ENCODE results near the gene DGUOK. TPM values are rescaled to one million over a fixed set of nuclear protein-coding genes. Genes with fewer than 3 reads are reported as not detected.

DGUOK gene
- total RNA-seq, 1 experiment from 2014 or later, result 130 TPM

DNA sequence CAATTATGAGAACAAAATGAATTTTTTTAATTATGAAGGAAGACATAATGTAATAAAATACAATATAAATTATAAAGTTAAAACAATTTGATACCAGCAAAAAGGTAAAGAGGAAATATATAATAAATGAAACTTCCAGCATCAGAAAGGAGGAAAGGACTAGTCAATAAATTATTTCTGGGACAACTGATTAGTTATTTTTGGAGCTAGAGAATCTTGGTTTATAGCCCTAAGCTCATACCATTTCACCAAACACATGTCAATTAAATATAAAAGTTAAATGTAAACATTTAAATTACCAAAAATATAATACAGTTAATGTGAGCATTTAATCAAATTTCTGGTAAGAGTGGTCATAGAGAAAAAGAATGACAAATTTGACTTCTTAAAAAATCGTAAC lies 21.7 kb upstream of the DGUOK start:
- no peak for DNase-seq
- no peak overlapping the region for H2AFZ ChIP-seq (ENCODE audit: low read length)
- H3K4me1 ChIP-seq (ENCODE audit: low read length), result no peaks in the 10 kb centered on the region
- H3K79me2 ChIP-seq (ENCODE audit: low read length), result no peaks in the 10 kb centered on the region
- H3K4me3 ChIP-seq (ENCODE audit: low read length), result no peak overlapping the region
- H3K27ac ChIP-seq (ENCODE audit: low read length), result no peak overlapping the region
- no peaks in the 10 kb centered on the region for H3K9me2 ChIP-seq (replicated peaks; ENCODE audit: insufficient read depth, low read length)
- H4K20me1 ChIP-seq (ENCODE audit: insufficient read depth, low read depth, low read length), result no peaks in the 10 kb centered on the region
- H3K9me3 ChIP-seq (ENCODE audit: low read length), result no peaks in the 10 kb centered on the region
- no peaks in the 10 kb centered on the region for H3K36me3 ChIP-seq (ENCODE audit: insufficient read depth, low read length)
- no peak overlapping the region for H3K9ac ChIP-seq (ENCODE audit: low read length)
- no peak overlapping the region for H3K4me2 ChIP-seq (ENCODE audit: low read depth, low read length, poor library complexity, severe bottlenecking)
- no peaks in the 10 kb centered on the region for H3K27me3 ChIP-seq (ENCODE audit: low read length)

- Histone ChIP-seq H3K9ac (ENCODE audit: low read length) (no peak overlapping the region), H3K9me2 (replicated peaks; ENCODE audit: insufficient read depth, low read length) (no peaks in the 10 kb centered on the region), H2AFZ (ENCODE audit: low read length) (no peak overlapping the region)
Observed at GRCh38 chr2:73906847-73907505, 19.7 kb upstream of the DGUOK start.

GRCh38 chr2:73907840-73908452 lies 18.7 kb upstream of the DGUOK start:
- Histone ChIP-seq H3K4me3 (ENCODE audit: low read length) (no peak overlapping the region), H3K79me2 (ENCODE audit: low read length) (no peaks in the 10 kb centered on the region), H4K20me1 (ENCODE audit: insufficient read depth, low read depth, low read length) (no peaks in the 10 kb centered on the region), H3K9ac (ENCODE audit: low read length) (no peak overlapping the region), H2AFZ (ENCODE audit: low read length) (no peak overlapping the region), H3K9me3 (ENCODE audit: low read length) (no peaks in the 10 kb centered on the region), H3K36me3 (ENCODE audit: insufficient read depth, low read length) (no peaks in the 10 kb centered on the region), H3K27me3 (ENCODE audit: low read length) (no peaks in the 10 kb centered on the region), H3K27ac (ENCODE audit: low read length) (no peak overlapping the region), H3K4me1 (ENCODE audit: low read length) (no peaks in the 10 kb centered on the region), H3K4me2 (ENCODE audit: low read depth, low read length, poor library complexity, severe bottlenecking) (no peak overlapping the region), H3K9me2 (replicated peaks; ENCODE audit: insufficient read depth, low read length) (no peaks in the 10 kb centered on the region)
- peak; percentile 85 for DNase-seq

More at GRCh38 chr2:73906847-73907505, 19.7 kb upstream of the DGUOK start:
- H3K9me3 ChIP-seq (ENCODE audit: low read length), result no peaks in the 10 kb centered on the region
- no peak for DNase-seq
- H3K79me2 ChIP-seq (ENCODE audit: low read length), result no peaks in the 10 kb centered on the region
- H4K20me1 ChIP-seq (ENCODE audit: insufficient read depth, low read depth, low read length), result no peaks in the 10 kb centered on the region
- H3K4me2 ChIP-seq (ENCODE audit: low read depth, low read length, poor library complexity, severe bottlenecking), result no peak overlapping the region
- H3K36me3 ChIP-seq (ENCODE audit: insufficient read depth, low read length), result no peaks in the 10 kb centered on the region
- H3K4me3 ChIP-seq (ENCODE audit: low read length), result no peak overlapping the region
- no peaks in the 10 kb centered on the region for H3K4me1 ChIP-seq (ENCODE audit: low read length)
- H3K27me3 ChIP-seq (ENCODE audit: low read length), result no peaks in the 10 kb centered on the region
- no peak overlapping the region for H3K27ac ChIP-seq (ENCODE audit: low read length)

GRCh38 chr2:73908689-73909652 lies 17.7 kb upstream of the DGUOK start:
- Histone ChIP-seq H3K36me3 (ENCODE audit: insufficient read depth, low read length) (no peaks in the 10 kb centered on the region), H2AFZ (ENCODE audit: low read length) (no peak overlapping the region)

GRCh38 chr2:73910873-73911547 lies 15.7 kb upstream of the DGUOK start:
- H3K4me3 ChIP-seq (ENCODE audit: low read length), result no peak overlapping the region
- H3K4me1 ChIP-seq (ENCODE audit: low read length), result no peaks in the 10 kb centered on the region
- H2AFZ ChIP-seq (ENCODE audit: low read length), result no peak overlapping the region
- no peak overlapping the region for H3K4me2 ChIP-seq (ENCODE audit: low read depth, low read length, poor library complexity, severe bottlenecking)
- H3K9me3 ChIP-seq (ENCODE audit: low read length), result no peaks in the 10 kb centered on the region
- H3K79me2 ChIP-seq (ENCODE audit: low read length), result no peaks in the 10 kb centered on the region
- no peak overlapping the region for H3K9ac ChIP-seq (ENCODE audit: low read length)
- no peaks in the 10 kb centered on the region for H3K9me2 ChIP-seq (replicated peaks; ENCODE audit: insufficient read depth, low read length)
- no peak for DNase-seq
- no peaks in the 10 kb centered on the region for H4K20me1 ChIP-seq (ENCODE audit: insufficient read depth, low read depth, low read length)
- H3K27ac ChIP-seq (ENCODE audit: low read length), result no peak overlapping the region
- H3K36me3 ChIP-seq (ENCODE audit: insufficient read depth, low read length), result no peaks in the 10 kb centered on the region
- no peaks in the 10 kb centered on the region for H3K27me3 ChIP-seq (ENCODE audit: low read length)

More at GRCh38 chr2:73908689-73909652, 17.7 kb upstream of the DGUOK start:
- H3K4me2 ChIP-seq (ENCODE audit: low read depth, low read length, poor library complexity, severe bottlenecking), result no peak overlapping the region
- H3K27ac ChIP-seq (ENCODE audit: low read length), result no peak overlapping the region
- no peaks in the 10 kb centered on the region for H3K9me3 ChIP-seq (ENCODE audit: low read length)
- H3K9ac ChIP-seq (ENCODE audit: low read length), result no peak overlapping the region
- no peaks in the 10 kb centered on the region for H3K79me2 ChIP-seq (ENCODE audit: low read length)
- no peaks in the 10 kb centered on the region for H3K4me1 ChIP-seq (ENCODE audit: low read length)
- DNase-seq, result no peak
- H3K27me3 ChIP-seq (ENCODE audit: low read length), result no peaks in the 10 kb centered on the region
- no peaks in the 10 kb centered on the region for H4K20me1 ChIP-seq (ENCODE audit: insufficient read depth, low read depth, low read length)
- H3K4me3 ChIP-seq (ENCODE audit: low read length), result no peak overlapping the region
- no peaks in the 10 kb centered on the region for H3K9me2 ChIP-seq (replicated peaks; ENCODE audit: insufficient read depth, low read length)

- no peak for DNase-seq
- H3K79me2 ChIP-seq (ENCODE audit: low read length), result no peaks in the 10 kb centered on the region
- no peak overlapping the region for H3K27ac ChIP-seq (ENCODE audit: low read length)
- H3K9ac ChIP-seq (ENCODE audit: low read length), result no peak overlapping the region
- no peaks in the 10 kb centered on the region for H4K20me1 ChIP-seq (ENCODE audit: insufficient read depth, low read depth, low read length)
- no peaks in the 10 kb centered on the region for H3K9me3 ChIP-seq (ENCODE audit: low read length)
- H3K4me3 ChIP-seq (ENCODE audit: low read length), result no peak overlapping the region
- no peaks in the 10 kb centered on the region for H3K9me2 ChIP-seq (replicated peaks; ENCODE audit: insufficient read depth, low read length)
- no peaks in the 10 kb centered on the region for H3K4me1 ChIP-seq (ENCODE audit: low read length)
- no peaks in the 10 kb centered on the region for H3K27me3 ChIP-seq (ENCODE audit: low read length)
- no peaks in the 10 kb centered on the region for H3K36me3 ChIP-seq (ENCODE audit: insufficient read depth, low read length)
- H2AFZ ChIP-seq (ENCODE audit: low read length), result no peak overlapping the region
- H3K4me2 ChIP-seq (ENCODE audit: low read depth, low read length, poor library complexity, severe bottlenecking), result no peak overlapping the region
Observed at GRCh38 chr2:73911548-73912208, 15.0 kb upstream of the DGUOK start.

DNA sequence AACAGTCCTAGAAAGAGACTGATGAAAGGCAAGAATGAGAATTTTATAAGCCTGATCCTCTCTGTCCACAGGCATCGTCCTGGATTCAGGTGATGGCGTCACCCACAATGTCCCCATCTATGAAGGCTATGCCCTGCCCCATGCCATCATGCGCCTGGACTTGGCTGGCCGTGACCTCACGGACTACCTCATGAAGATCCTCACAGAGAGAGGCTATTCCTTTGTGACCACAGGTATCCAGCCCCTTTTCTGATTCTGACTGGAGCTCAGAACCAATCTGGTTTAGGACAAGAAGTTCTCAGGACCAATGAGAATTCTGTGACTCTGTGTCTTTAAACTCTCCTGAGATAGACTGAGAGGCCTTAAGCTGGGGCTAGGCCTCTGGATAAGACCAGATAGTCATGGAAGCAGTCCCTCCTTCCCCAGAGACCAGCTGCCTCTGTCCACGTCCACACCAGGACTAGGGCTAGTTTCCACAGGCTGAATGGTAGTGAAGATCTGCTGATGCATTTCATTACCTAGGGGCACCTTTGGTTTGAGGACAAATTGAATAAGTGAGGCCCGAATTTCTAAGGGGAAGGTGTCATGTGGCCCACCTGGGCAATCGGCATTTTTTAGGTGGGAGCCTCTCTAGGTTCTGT lies 13.1 kb upstream of the DGUOK start:
- Histone ChIP-seq H3K9me3 (ENCODE audit: low read length) (no peaks in the 10 kb centered on the region), H3K4me2 (ENCODE audit: low read depth, low read length, poor library complexity, severe bottlenecking) (no peak overlapping the region), H3K36me3 (ENCODE audit: insufficient read depth, low read length) (no peaks in the 10 kb centered on the region), H3K79me2 (ENCODE audit: low read length) (no peaks in the 10 kb centered on the region), H4K20me1 (ENCODE audit: insufficient read depth, low read depth, low read length) (no peaks in the 10 kb centered on the region), H3K9ac (ENCODE audit: low read length) (no peak overlapping the region), H3K27ac (ENCODE audit: low read length) (no peak overlapping the region), H3K27me3 (ENCODE audit: low read length) (no peaks in the 10 kb centered on the region), H3K4me1 (ENCODE audit: low read length) (no peaks in the 10 kb centered on the region), H3K9me2 (replicated peaks; ENCODE audit: insufficient read depth, low read length) (no peaks in the 10 kb centered on the region), H3K4me3 (ENCODE audit: low read length) (no peak overlapping the region), H2AFZ (ENCODE audit: low read length) (no peak overlapping the region)
- no peak for DNase-seq

Measured in Karpas-422 (cell line).